ENCODE data around the gene GLYATL2.

GRCh38 chr11:58844361-58845005 is at the start of gene GLYATL2:
- TF ChIP-seq, protein P1, sequence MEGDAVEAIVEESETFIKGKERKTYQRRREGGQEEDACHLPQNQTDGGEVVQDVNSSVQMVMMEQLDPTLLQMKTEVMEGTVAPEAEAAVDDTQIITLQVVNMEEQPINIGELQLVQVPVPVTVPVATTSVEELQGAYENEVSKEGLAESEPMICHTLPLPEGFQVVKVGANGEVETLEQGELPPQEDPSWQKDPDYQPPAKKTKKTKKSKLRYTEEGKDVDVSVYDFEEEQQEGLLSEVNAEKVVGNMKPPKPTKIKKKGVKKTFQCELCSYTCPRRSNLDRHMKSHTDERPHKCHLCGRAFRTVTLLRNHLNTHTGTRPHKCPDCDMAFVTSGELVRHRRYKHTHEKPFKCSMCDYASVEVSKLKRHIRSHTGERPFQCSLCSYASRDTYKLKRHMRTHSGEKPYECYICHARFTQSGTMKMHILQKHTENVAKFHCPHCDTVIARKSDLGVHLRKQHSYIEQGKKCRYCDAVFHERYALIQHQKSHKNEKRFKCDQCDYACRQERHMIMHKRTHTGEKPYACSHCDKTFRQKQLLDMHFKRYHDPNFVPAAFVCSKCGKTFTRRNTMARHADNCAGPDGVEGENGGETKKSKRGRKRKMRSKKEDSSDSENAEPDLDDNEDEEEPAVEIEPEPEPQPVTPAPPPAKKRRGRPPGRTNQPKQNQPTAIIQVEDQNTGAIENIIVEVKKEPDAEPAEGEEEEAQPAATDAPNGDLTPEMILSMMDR (conservative IDR thresholded peaks at IDR 0.05): no peak
- no peak for TF ChIP-seq EZH2 (IDR thresholded peaks at IDR 0.05; ENCODE audit: low read depth)
